ENCODE results near the gene MIF. TPM values are rescaled to one million over a fixed set of nuclear protein-coding genes. Genes with fewer than 3 reads are reported as not detected.
"Not testable (repeated sequence)": the region's sequence is repeated elsewhere in the genome, so short reads cannot be mapped to it uniquely, and the experiment has no call there.

Gene MIF
- total RNA-seq, 2 donors from 2014 or later, result 350 to 469 TPM

- H3K4me3 Mint-ChIP-seq, result no peak overlapping the region
- ATAC-seq (replicated peaks in 1 of 2), result no peak
- H3K27me3 Mint-ChIP-seq (ENCODE audit: low read depth), result no peaks in the 10 kb centered on the region
- no peak for DNase-seq
- no peaks in the 10 kb centered on the region for H3K9me3 Mint-ChIP-seq
- no peak overlapping the region for H3K27ac Mint-ChIP-seq
- H3K36me3 Mint-ChIP-seq (ENCODE audit: insufficient read depth in 2 of 2), result peaks cover 7 to 16% of the 10 kb centered on the region in 2 donors
- peaks cover 32% of the 10 kb centered on the region for H3K4me1 Mint-ChIP-seq (ENCODE audit: low read depth)
Observed at GRCh38 chr22:23899042-23899745, 5.0 kb downstream of the MIF start.

GRCh38 chr22:23900227-23900626 is 6.0 kb downstream of the MIF start:
- H3K4me1 Mint-ChIP-seq (ENCODE audit: low read depth), result peaks cover 28% of the 10 kb centered on the region
- ATAC-seq (replicated peaks in 1 of 2); H3K4me3 Mint-ChIP-seq; H3K27me3 Mint-ChIP-seq (ENCODE audit: low read depth); H3K27ac Mint-ChIP-seq; DNase-seq; H3K9me3 Mint-ChIP-seq: not testable (repeated sequence)
- peaks cover 6 to 12% of the 10 kb centered on the region in 2 donors for H3K36me3 Mint-ChIP-seq (ENCODE audit: insufficient read depth in 2 of 2)

GRCh38 chr22:23901600-23901999 is 7.4 kb downstream of the MIF start:
- Mint-ChIP-seq H3K4me3 (no peak overlapping the region), H3K27me3 (ENCODE audit: low read depth) (peaks cover 10% of the 10 kb centered on the region), H3K36me3 (ENCODE audit: insufficient read depth in 2 of 2) (peaks cover 6 to 7% of the 10 kb centered on the region in 2 donors), H3K9me3 (no peaks in the 10 kb centered on the region), H3K4me1 (ENCODE audit: low read depth) (peaks cover 20% of the 10 kb centered on the region), H3K27ac (no peak overlapping the region)
- ATAC-seq (replicated peaks in 1 of 2) (no peak), DNase-seq (no peak)

DNA sequence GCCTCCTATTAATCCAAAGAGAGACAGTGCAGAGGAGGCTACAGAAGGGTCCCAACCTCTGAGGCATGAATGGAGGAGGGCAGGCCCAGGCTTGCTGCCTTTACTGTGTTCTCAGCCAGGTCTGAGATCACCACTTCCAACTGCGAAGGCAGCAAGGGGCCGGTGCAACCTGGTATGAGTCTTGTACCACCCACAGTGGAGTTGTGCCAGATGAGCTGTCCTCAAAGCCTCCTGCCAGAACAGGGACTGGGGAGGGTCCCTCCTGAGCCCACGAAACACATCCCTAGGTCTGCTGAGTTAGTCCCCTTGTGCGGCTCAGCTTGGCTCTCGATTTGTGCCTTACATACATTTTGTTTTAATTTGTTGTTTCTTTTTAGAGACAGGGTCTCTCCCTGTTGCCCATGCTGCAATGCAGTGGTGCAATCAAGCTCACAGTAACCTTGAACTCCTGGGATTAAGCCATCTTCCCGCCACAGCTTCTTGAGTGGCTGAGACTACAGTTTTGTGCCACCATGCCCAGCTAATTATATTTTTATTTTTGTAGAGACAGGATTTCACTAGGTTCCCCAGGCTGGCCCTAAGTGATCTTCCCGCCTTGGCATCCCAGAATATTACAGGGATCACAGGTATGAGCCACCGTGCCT is 9.3 kb downstream of the MIF start:
- H3K27me3 Mint-ChIP-seq (ENCODE audit: low read depth), result peaks cover 10% of the 10 kb centered on the region
- no peak for ATAC-seq (replicated peaks in 1 of 2)
- H3K36me3 Mint-ChIP-seq (ENCODE audit: insufficient read depth in 2 of 2), result peaks cover 2 to 6% of the 10 kb centered on the region in 2 donors
- no peak overlapping the region for H3K4me3 Mint-ChIP-seq
- H3K9me3 Mint-ChIP-seq, result no peaks in the 10 kb centered on the region
- no peak for DNase-seq
- no peak overlapping the region for H3K27ac Mint-ChIP-seq
- peaks cover 9% of the 10 kb centered on the region for H3K4me1 Mint-ChIP-seq (ENCODE audit: low read depth)

GRCh38 chr22:23904573-23905254 is 10.5 kb downstream of the MIF start:
- no peak for ATAC-seq (replicated peaks in 1 of 2)
- DNase-seq, result no peak
- H3K4me1 Mint-ChIP-seq (ENCODE audit: low read depth), result peaks cover under 1% of the 10 kb centered on the region
- H3K27me3 Mint-ChIP-seq (ENCODE audit: low read depth), result peaks cover 10% of the 10 kb centered on the region
- no peaks in the 10 kb centered on the region for H3K9me3 Mint-ChIP-seq
- H3K36me3 Mint-ChIP-seq (ENCODE audit: insufficient read depth in 2 of 2), result peaks cover 0 to under 1% of the 10 kb centered on the region in 2 donors
- H3K4me3 Mint-ChIP-seq, result no peak overlapping the region
- H3K27ac Mint-ChIP-seq, result no peak overlapping the region

GRCh38 chr22:23906641-23907040 is 12.5 kb downstream of the MIF start:
- DNase-seq, result no peak
- Mint-ChIP-seq H3K27me3 (ENCODE audit: low read depth) (peaks cover 10% of the 10 kb centered on the region), H3K4me1 (ENCODE audit: low read depth) (peaks cover 5% of the 10 kb centered on the region), H3K4me3 (no peak overlapping the region), H3K9me3 (no peaks in the 10 kb centered on the region), H3K27ac (no peak overlapping the region), H3K36me3 (ENCODE audit: insufficient read depth in 2 of 2) (no peaks in the 10 kb centered on the region)
- ATAC-seq (replicated peaks in 1 of 2), result no peak

DNA sequence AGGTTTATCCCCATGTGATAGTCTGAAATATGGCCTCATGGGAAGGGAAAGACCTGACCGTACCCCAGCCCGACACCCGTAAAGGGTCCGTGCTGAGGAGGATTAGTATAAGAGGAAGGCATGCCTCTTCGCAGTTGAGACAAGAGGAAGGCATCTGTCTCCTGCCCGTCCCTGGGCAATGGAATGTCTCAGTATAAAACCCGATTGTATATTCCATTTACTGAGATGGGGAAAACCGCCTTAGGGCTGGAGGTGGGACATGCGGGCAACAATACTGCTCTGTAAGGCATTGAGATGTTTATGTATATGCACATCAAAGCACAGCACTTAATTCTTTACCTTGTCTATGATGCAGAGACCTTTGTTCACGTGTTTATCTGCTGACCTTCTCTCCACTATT is 13.2 kb downstream of the MIF start:
- H3K4me3 Mint-ChIP-seq; H3K27ac Mint-ChIP-seq; ATAC-seq (replicated peaks in 1 of 2); H3K9me3 Mint-ChIP-seq; H3K4me1 Mint-ChIP-seq (ENCODE audit: low read depth); DNase-seq; H3K27me3 Mint-ChIP-seq (ENCODE audit: low read depth); H3K36me3 Mint-ChIP-seq (ENCODE audit: insufficient read depth in 2 of 2): not testable (repeated sequence)

DNA sequence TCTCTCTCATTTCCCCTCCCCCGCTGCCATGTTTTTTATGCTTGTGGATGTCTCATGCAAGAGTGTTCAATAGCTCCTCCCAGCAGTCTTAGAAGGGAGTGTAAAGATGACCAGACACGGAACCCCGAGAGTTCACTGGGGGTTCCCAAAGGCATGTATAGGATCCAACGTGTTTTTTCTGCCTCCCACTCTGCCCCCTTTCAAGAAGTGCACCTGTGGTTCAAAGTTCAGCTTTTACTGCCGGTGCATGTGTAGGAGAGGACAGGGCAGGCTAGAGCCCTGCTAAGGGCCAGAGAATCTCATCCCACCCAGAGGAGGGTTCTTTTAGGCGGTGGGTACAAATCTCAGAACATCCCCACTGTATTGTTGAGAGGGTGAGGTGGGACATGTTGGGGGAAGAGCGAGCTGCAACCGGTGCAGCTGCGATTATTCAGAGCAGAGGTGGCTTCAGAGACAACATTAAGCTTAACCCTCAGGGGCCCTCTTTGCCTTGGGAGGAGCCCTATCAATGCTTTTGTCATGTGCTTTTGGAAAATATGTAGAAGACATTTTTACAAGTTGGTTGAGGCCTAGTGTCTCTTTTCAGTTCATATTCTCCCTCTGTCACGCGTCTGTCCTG is 14.5 kb downstream of the MIF start:
- DNase-seq, result no peak
- H3K27ac Mint-ChIP-seq, result no peak overlapping the region
- H3K9me3 Mint-ChIP-seq, result no peaks in the 10 kb centered on the region
- peaks cover 10% of the 10 kb centered on the region for H3K27me3 Mint-ChIP-seq (ENCODE audit: low read depth)
- no peak overlapping the region for H3K4me3 Mint-ChIP-seq
- H3K36me3 Mint-ChIP-seq (ENCODE audit: insufficient read depth in 2 of 2), result no peaks in the 10 kb centered on the region
- no peak for ATAC-seq (replicated peaks in 1 of 2)
- H3K4me1 Mint-ChIP-seq (ENCODE audit: low read depth), result peaks cover 15% of the 10 kb centered on the region

GRCh38 chr22:23909296-23909898 is 15.2 kb downstream of the MIF start:
- H3K9me3 Mint-ChIP-seq, result no peaks in the 10 kb centered on the region
- DNase-seq (no peak), ATAC-seq (replicated peaks in 1 of 2) (no peak)
- no peaks in the 10 kb centered on the region for H3K36me3 Mint-ChIP-seq (ENCODE audit: insufficient read depth in 2 of 2)
- no peak overlapping the region for H3K4me3 Mint-ChIP-seq
- peaks cover 22% of the 10 kb centered on the region for H3K4me1 Mint-ChIP-seq (ENCODE audit: low read depth)
- H3K27me3 Mint-ChIP-seq (ENCODE audit: low read depth), result peaks cover 10% of the 10 kb centered on the region
- H3K27ac Mint-ChIP-seq, result no peak overlapping the region

- no peak for ATAC-seq (replicated peaks in 1 of 2)
- Mint-ChIP-seq H3K36me3 (ENCODE audit: insufficient read depth in 2 of 2) (no peaks in the 10 kb centered on the region), H3K27ac (no peak overlapping the region), H3K4me3 (no peak overlapping the region), H3K4me1 (ENCODE audit: low read depth) (peaks cover 28% of the 10 kb centered on the region), H3K9me3 (no peaks in the 10 kb centered on the region), H3K27me3 (ENCODE audit: low read depth) (peaks cover 3% of the 10 kb centered on the region)
- no peak for DNase-seq
Observed at GRCh38 chr22:23910496-23911190, 16.5 kb downstream of the MIF start.

DNA sequence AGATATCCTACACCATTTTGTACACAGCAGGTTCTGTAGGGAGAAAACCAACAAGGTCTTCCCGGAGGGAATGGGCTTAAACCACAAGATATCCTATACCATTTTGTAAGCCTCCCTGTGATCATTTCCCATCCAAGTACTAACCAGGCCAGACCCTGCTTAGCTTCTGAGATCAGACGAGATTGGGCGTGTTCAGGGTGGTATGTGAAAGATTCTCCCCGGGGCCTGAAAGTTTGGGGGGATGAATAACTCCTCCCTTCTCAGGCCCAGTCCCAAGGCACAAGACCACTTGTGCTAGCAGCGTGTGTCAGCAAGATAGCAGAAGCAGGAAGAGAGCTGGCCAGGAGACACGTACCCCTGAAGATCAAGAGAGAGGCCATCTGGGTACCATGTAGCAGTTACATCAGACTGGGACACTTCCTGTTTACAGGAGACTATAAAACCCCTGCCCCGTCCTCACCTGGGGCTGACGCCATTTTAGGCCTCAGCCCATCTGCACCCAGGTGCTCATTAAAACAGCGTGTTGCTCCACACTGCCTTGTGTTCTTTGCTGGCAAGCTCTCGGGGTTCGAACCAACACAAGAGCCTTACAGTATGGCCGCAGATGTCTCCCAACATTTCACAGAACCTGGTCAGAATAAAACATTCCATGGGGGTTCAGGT is 17.3 kb downstream of the MIF start:
- peaks cover 28% of the 10 kb centered on the region for H3K4me1 Mint-ChIP-seq (ENCODE audit: low read depth)
- H3K9me3 Mint-ChIP-seq, result no peaks in the 10 kb centered on the region
- no peaks in the 10 kb centered on the region for H3K36me3 Mint-ChIP-seq (ENCODE audit: insufficient read depth in 2 of 2)
- DNase-seq (no peak), ATAC-seq (replicated peaks in 1 of 2) (no peak)
- no peaks in the 10 kb centered on the region for H3K27me3 Mint-ChIP-seq (ENCODE audit: low read depth)
- no peak overlapping the region for H3K27ac Mint-ChIP-seq
- H3K4me3 Mint-ChIP-seq, result no peak overlapping the region

GRCh38 chr22:23912293-23912903 is 18.2 kb downstream of the MIF start:
- peak overlapping the region; percentile 54 for H3K27ac Mint-ChIP-seq
- DNase-seq (no peak), ATAC-seq (replicated peaks in 1 of 2) (no peak)
- no peaks in the 10 kb centered on the region for H3K9me3 Mint-ChIP-seq
- H3K27me3 Mint-ChIP-seq (ENCODE audit: low read depth), result no peaks in the 10 kb centered on the region
- H3K36me3 Mint-ChIP-seq (ENCODE audit: insufficient read depth in 2 of 2), result no peaks in the 10 kb centered on the region
- H3K4me1 Mint-ChIP-seq (ENCODE audit: low read depth), result peaks cover 28% of the 10 kb centered on the region
- no peak overlapping the region for H3K4me3 Mint-ChIP-seq

Measured in activated T-cell treated with anti-CD3 and anti-CD28 coated beads, Interleukin-2, amount 50 U/mL, for 72 hours (primary cell).